ENCODE measurements around the gene DIPK1C. TPM values are rescaled to one million over a fixed set of nuclear protein-coding genes. Genes with fewer than 3 reads are reported as not detected.

Gene DIPK1C
- total RNA-seq, 1 donor from 2014 or later, result 0.36 TPM

DNA sequence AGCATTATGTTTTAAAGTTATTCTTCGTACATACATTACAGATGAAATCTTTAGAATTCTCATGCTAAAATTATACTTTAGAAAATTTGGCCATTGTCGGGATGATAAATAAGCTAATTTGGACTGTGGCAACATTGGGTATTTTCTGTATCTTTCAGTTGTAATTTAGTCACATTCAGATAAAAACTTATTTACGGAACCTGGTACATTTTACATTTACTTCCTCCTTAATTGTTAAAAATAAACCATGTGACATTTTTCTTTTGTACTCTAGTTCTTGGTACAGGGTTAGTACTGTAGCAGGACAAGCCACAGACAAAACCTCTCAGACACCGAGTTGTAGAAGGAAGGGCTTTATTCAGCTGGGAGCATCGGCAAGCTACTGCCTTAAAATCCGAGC lies 43.3 kb upstream of the DIPK1C start:
- peaks cover 29% of the 10 kb centered on the region for H3K4me1 Mint-ChIP-seq (ENCODE audit: unreplicated experiment)
- peaks cover 23% of the 10 kb centered on the region for H3K36me3 Mint-ChIP-seq
- no peaks in the 10 kb centered on the region for H3K27me3 Mint-ChIP-seq
- H3K4me3 Mint-ChIP-seq, result peak overlapping the region; percentile 86
- H3K27ac Mint-ChIP-seq, result peak overlapping the region; percentile 96
- H3K9me3 Mint-ChIP-seq, result no peaks in the 10 kb centered on the region
- TF ChIP-seq, protein P1, sequence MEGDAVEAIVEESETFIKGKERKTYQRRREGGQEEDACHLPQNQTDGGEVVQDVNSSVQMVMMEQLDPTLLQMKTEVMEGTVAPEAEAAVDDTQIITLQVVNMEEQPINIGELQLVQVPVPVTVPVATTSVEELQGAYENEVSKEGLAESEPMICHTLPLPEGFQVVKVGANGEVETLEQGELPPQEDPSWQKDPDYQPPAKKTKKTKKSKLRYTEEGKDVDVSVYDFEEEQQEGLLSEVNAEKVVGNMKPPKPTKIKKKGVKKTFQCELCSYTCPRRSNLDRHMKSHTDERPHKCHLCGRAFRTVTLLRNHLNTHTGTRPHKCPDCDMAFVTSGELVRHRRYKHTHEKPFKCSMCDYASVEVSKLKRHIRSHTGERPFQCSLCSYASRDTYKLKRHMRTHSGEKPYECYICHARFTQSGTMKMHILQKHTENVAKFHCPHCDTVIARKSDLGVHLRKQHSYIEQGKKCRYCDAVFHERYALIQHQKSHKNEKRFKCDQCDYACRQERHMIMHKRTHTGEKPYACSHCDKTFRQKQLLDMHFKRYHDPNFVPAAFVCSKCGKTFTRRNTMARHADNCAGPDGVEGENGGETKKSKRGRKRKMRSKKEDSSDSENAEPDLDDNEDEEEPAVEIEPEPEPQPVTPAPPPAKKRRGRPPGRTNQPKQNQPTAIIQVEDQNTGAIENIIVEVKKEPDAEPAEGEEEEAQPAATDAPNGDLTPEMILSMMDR (conservative IDR thresholded peaks at IDR 0.05), result no peak
- no peak for DNase-seq (ENCODE audit: extremely low spot score, unreplicated experiment)

DNA sequence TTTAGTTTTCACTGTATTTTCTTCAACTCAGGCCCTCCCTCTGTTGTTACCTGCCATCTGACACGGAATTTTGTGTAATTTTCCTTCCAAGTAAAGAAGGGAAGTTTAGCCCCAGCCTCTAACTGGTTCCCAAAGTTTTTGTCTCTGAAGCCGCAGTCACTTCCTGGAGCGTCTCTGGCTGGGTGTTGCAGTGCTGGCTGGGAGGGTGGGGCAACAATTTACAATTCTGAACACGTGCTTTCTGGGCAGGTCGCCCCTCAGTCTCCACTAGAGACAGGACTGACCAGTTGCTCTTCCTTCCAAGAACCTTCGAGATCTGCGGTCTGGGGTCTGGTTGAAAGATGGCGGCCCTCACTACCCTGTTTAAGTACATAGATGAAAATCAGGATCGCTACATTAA lies 42.5 kb upstream of the DIPK1C start:
- TF ChIP-seq, protein P1 (conservative IDR thresholded peaks at IDR 0.05), result no peak
- no peaks in the 10 kb centered on the region for H3K27me3 Mint-ChIP-seq
- no peaks in the 10 kb centered on the region for H3K9me3 Mint-ChIP-seq
- peaks cover 23% of the 10 kb centered on the region for H3K36me3 Mint-ChIP-seq
- H3K4me3 Mint-ChIP-seq, result peak overlapping the region; percentile 86
- peaks cover 29% of the 10 kb centered on the region for H3K4me1 Mint-ChIP-seq (ENCODE audit: unreplicated experiment)
- no peak for DNase-seq (ENCODE audit: extremely low spot score, unreplicated experiment)
- peak overlapping the region; percentile 96 for H3K27ac Mint-ChIP-seq

DNA sequence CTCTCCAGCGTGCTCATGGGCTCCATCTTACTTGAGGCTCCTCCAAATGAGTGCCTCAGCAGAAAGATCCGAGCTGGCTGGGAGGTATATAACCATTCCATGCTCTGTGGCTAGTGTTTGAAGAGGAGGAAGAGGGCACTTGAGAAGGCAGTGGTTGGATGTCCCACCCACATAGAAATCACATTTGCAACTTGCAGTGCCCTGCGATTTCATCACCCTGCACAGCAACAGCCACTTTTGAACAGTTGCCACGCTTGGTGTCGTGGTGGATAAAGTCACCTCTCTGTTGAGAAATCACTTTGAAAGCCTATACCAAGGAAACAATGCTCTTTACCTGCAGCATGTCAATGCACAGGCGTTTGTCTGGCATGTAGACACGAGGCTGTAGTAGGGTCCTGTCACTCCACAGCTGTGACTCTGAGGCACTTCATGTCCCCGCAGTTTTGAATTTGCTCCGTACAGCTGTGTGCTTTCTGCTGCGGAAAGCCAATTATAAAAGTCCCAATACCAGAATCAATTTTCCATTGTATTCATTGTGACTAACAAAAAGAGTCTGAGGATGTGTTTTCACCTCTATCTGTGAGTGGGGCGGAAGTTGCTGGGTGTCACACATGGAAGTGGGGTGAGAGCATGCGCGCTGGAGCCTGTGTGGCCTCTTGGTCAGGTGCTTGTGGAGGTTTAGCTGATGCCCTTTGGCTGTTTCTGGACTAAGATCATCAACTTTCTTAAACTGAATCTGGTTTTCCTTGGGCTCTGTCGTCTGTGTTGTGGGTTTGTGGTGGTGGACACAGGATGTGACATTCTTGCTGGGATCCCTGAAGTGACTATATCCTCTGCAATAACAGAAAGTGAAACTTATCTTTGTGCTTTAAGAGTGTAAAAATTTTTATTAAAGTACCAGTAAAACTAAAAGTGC lies 41.9 kb upstream of the DIPK1C start:
- peak overlapping the region; percentile 96 for H3K27ac Mint-ChIP-seq
- peak overlapping the region; percentile 86 for H3K4me3 Mint-ChIP-seq
- TF ChIP-seq, protein P1 (conservative IDR thresholded peaks at IDR 0.05), result no peak
- no peaks in the 10 kb centered on the region for H3K27me3 Mint-ChIP-seq
- peaks cover 29% of the 10 kb centered on the region for H3K4me1 Mint-ChIP-seq (ENCODE audit: unreplicated experiment)
- peaks cover 23% of the 10 kb centered on the region for H3K36me3 Mint-ChIP-seq
- H3K9me3 Mint-ChIP-seq, result no peaks in the 10 kb centered on the region
- no peak for DNase-seq (ENCODE audit: extremely low spot score, unreplicated experiment)

DNA sequence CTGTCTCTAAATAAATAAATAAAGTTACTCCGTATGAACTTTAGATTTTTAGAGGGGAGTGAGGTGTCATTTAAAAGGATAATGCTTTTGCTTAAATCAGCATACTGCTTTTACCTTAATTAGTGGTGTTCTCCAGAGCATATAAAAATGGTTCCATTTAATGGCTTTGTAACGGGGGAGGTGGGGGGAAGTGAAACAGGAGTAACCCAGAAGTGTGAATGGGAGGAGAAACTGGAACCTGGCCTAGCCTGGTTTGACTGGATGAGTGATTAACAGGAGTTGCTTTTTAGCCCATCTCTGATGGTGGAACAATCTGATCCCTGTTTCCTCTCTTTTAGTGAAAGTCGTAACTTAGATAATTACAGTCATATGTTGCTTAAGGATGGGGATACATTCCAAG lies 40.7 kb upstream of the DIPK1C start:
- peak overlapping the region; percentile 91 for H3K27ac Mint-ChIP-seq
- DNase-seq (ENCODE audit: extremely low spot score, unreplicated experiment), result no peak
- TF ChIP-seq, protein P1 (conservative IDR thresholded peaks at IDR 0.05), result no peak
- H3K9me3 Mint-ChIP-seq, result no peaks in the 10 kb centered on the region
- peaks cover 29% of the 10 kb centered on the region for H3K4me1 Mint-ChIP-seq (ENCODE audit: unreplicated experiment)
- peak overlapping the region; percentile 97 for H3K4me3 Mint-ChIP-seq
- H3K27me3 Mint-ChIP-seq, result no peaks in the 10 kb centered on the region
- H3K36me3 Mint-ChIP-seq, result peaks cover 23% of the 10 kb centered on the region

DNA sequence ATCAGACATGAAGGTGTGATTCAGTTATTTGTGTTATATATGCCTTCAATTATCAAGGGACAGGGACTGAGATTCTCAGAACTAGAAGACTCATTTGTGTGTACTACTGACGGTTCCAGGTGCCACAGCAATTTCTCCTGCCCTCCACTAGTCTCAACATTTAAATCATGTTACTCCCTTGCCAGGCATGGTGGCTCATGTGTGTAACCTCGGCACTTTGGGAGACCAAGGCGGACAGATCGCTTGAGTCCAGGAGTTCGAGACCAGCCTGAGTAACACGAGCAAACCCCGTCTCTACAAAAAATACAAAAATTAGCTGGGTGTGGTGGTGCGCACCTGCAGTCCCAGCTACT lies 40.2 kb upstream of the DIPK1C start:
- no peaks in the 10 kb centered on the region for H3K9me3 Mint-ChIP-seq

More for the DNA sequence above, 40.2 kb upstream of the DIPK1C start:
- no peak for DNase-seq (ENCODE audit: extremely low spot score, unreplicated experiment)
- peaks cover 29% of the 10 kb centered on the region for H3K4me1 Mint-ChIP-seq (ENCODE audit: unreplicated experiment)
- H3K36me3 Mint-ChIP-seq, result peaks cover 20% of the 10 kb centered on the region
- H3K4me3 Mint-ChIP-seq, result peak overlapping the region; percentile 97
- H3K27me3 Mint-ChIP-seq, result no peaks in the 10 kb centered on the region
- TF ChIP-seq, protein P1 (conservative IDR thresholded peaks at IDR 0.05), result no peak
- peak overlapping the region; percentile 91 for H3K27ac Mint-ChIP-seq
